K562 (cell line): ENCODE results near the gene TXN2. TPM values are rescaled to one million over a fixed set of nuclear protein-coding genes. Genes with fewer than 3 reads are reported as not detected.

Experiments
- BMI1 ChIP-seq: fragments of 150-350 bp; IDR thresholded peaks from 2 replicates; pipeline ENCODE4 v1.6.1; 2014; ENCODE audit warnings: low read length
- CUX1 ChIP-seq: fragments of 200-800 bp; sonication (Bioruptor generic); IDR thresholded peaks from 2 replicates; pipeline ENCODE4 v1.6.1; 2016; ENCODE audit warnings: missing genetic modification characterization, missing compliant biosample characterization
- DPF2 ChIP-seq: fragments of 450-650 bp; IDR thresholded peaks from 2 replicates; pipeline ENCODE4 v1.6.1; 2016
- FOXA1 ChIP-seq: fragments of 450-650 bp; IDR thresholded peaks from 2 replicates; pipeline ENCODE4 v1.6.1; 2016; ENCODE audit warnings: mild to moderate bottlenecking, borderline replicate concordance
- GTF2E2 ChIP-seq: fragments of 200-800 bp; sonication (Bioruptor generic); IDR thresholded peaks from 2 replicates; pipeline ENCODE4 v1.6.1; 2016; ENCODE audit warnings: missing genetic modification characterization, missing compliant biosample characterization
- GTF2F1 ChIP-seq: IDR thresholded peaks from 2 replicates; pipeline ENCODE4 v1.6.1; 2011; ENCODE audit warnings: low read depth, low read length, improper control_type of control experiment
- HMGN3 ChIP-seq: IDR thresholded peaks from 2 replicates; pipeline ENCODE4 v1.6.1; 2011; ENCODE audit warnings: borderline replicate concordance, low read depth, mild to moderate bottlenecking, mixed read lengths, low read length; ENCODE audit not compliant: insufficient read length; ENCODE audit errors: extremely low read depth
- LARP7 ChIP-seq: fragments of 450-650 bp; IDR thresholded peaks from 2 replicates; pipeline ENCODE4 v1.6.1; 2016
- MITF ChIP-seq: IDR thresholded peaks from 2 replicates; pipeline ENCODE4 v1.6.1; 2014; ENCODE audit warnings: antibody characterized with exemption
- NCOA6 ChIP-seq: fragments of 450-650 bp; IDR thresholded peaks from 2 replicates; pipeline ENCODE4 v1.6.1; 2017; ENCODE audit warnings: mild to moderate bottlenecking
- RAD21 ChIP-seq, 2 experiments: fragments of 250-450 bp in 1 of 2; fragments of 450-650 bp in 1 of 2; sonication (Bioruptor Pico) in 1 of 2; formaldehyde crosslinking in 1 of 2; IDR thresholded peaks in 1 of 2; conservative IDR thresholded peaks in 1 of 2; 2 replicates each; pipeline versions ENCODE4 v1.4.0 to v1.8.0; 2020 to 2022; ENCODE audit warnings: mild to moderate bottlenecking in 2 of 2, moderate library complexity in 1 of 2
- TEAD1 ChIP-seq, 2 experiments: fragments of 450-650 bp in 1 of 2; sonication (generic) in 1 of 2; formaldehyde crosslinking; IDR thresholded peaks; 2 replicates each; pipeline versions ENCODE4 v1.4.0 to v1.8.0; 2020 to 2022; ENCODE audit warnings: mild to moderate bottlenecking in 2 of 2, missing genetic modification reagents in 1 of 2
- TFAP4 ChIP-seq: sonication (generic); formaldehyde crosslinking; IDR thresholded peaks from 2 replicates; pipeline ENCODE4 v1.8.0; 2022; ENCODE audit warnings: missing genetic modification reagents, mild to moderate bottlenecking, moderate library complexity, borderline replicate concordance
- U2AF1 ChIP-seq: fragments of 200-400 bp; formaldehyde crosslinking; optimal IDR thresholded peaks from 2 replicates; pipeline ENCODE3; 2017; ENCODE audit warnings: mild to moderate bottlenecking, low read depth, low read length, moderate library complexity
- ZBTB2 ChIP-seq: fragments of 450-650 bp; IDR thresholded peaks from 2 replicates; pipeline ENCODE4 v1.6.1; 2016; ENCODE audit warnings: antibody characterized with exemption
- ZC3H4 ChIP-seq: sonication (generic); formaldehyde crosslinking; IDR thresholded peaks from 2 replicates; pipeline ENCODE4 v1.9.0; 2021; ENCODE audit warnings: missing genetic modification reagents, borderline replicate concordance
- polyA plus RNA-seq, 8 experiments: library from polyadenylated mRNA; depleted of rRNA in 4 of 8; stranded (reverse) in 5 of 8; unstranded in 3 of 8; fragments of >200 nt; fragmentation: Nextera tagmentation in 2 of 8; fragmentation: Illumina TruSeq in 1 of 8; extraction: Ambion mirVana in 2 of 8; extraction: Trizol in 1 of 8; gene quantifications; 2 replicates each; pipeline versions ENCODE4 v1.2.1 to v1.2.3, GENCODE V29; 2011 to 2014; ENCODE audit warnings: inconsistent platforms in 1 of 8, missing spikeins in 1 of 8
- total RNA-seq, 7 experiments: library from RNA; depleted of rRNA in 6 of 7; stranded (reverse); fragments of >200 nt in 6 of 7; fragmentation: Illumina TruSeq in 2 of 7; extraction: Trizol in 2 of 7; gene quantifications; 2 replicates each; pipeline versions ENCODE4 v1.2.1 to v1.2.3, GENCODE V29; 2011 to 2021; ENCODE audit warnings: low replicate concordance in 1 of 7

The TXN2 gene
- total and polyA plus RNA-seq, 9 of the 15 experiments (the other 6 are each of a cell fraction or from before 2014, with no cell fraction given), result 48.5 to 399 (median 118) TPM

- no peak for TF ChIP-seq ZC3H4 (CRISPR knock-in tag)
- no peak for TF ChIP-seq NCOA6
- no peak for TF ChIP-seq RAD21 (CRISPR knock-in tag; conservative IDR thresholded peaks at IDR 0.05 in 1 of 2, IDR thresholded peaks at IDR 0.05 in 1 of 2)
- no peak for TF ChIP-seq LARP7
- TF ChIP-seq GTF2E2, result peak; percentile 91
- TF ChIP-seq MITF, result no peak
- TF ChIP-seq HMGN3, result peak; percentile 50
- TF ChIP-seq DPF2, result no peak
- TF ChIP-seq FOXA1, result no peak
- TF ChIP-seq CUX1 (CRISPR knock-in tag), result no peak
- peak in 1 of 2 experiments; percentile 51; a peak in 1 of 4 replicates for TF ChIP-seq TEAD1 (CRISPR knock-in tag; IDR thresholded peaks at IDR 0.05)
- no peak for TF ChIP-seq U2AF1
- TF ChIP-seq TFAP4 (CRISPR knock-in tag), result peak; percentile 81
- TF ChIP-seq BMI1, result no peak
- TF ChIP-seq GTF2F1, result no peak; the same call in 1 of the 2 replicates
- peak; percentile 71 for TF ChIP-seq ZBTB2
Measured at GRCh38 chr22:36528795-36529751, 47.6 kb upstream of the TXN2 start, which contains the start of gene EIF3D (continued).
